Activated CD8-positive, alpha-beta memory T cell treated with anti-CD3 and anti-CD28 coated beads for 36 hours (primary cell): Measurements from ENCODE around the gene IFIH1. TPM values are rescaled to one million over a fixed set of nuclear protein-coding genes. Genes with fewer than 3 reads are reported as not detected.

Source experiments
- CTCF ChIA-PET: fragments of 350-600 bp; sonication (Branson Sonifier 250); formaldehyde crosslinking; loops from one replicate; lab custom pipeline; 2021; ENCODE audit warnings: antibody characterized with exemption; lab: Charles Lee
- POLR2A ChIA-PET: fragments of 350-600 bp; sonication (Branson Sonifier 250); formaldehyde crosslinking; loops from one replicate; lab custom pipeline; 2021; ENCODE audit warnings: antibody characterized with exemption; lab: Charles Lee
- total RNA-seq, 2 experiments: library from RNA; stranded (reverse); gene quantifications; one replicate each; pipeline ENCODE4 v1.2.3, GENCODE V29; 2021

The IFIH1 gene
- total RNA-seq, 2 experiments from 2014 or later, result 15.8 TPM

GRCh38 chr2:162232671-162233070 lies 85.8 kb downstream of the IFIH1 start:
- CTCF ChIA-PET, result no interaction called here
- POLR2A ChIA-PET, result no interaction called here

- POLR2A ChIA-PET, result no interaction called here
These were observed 86.5 kb downstream of the IFIH1 start for GRCh38 chr2:162232027-162232426.

GRCh38 chr2:162230761-162231160 lies 87.7 kb downstream of the IFIH1 start:
- CTCF ChIA-PET, result interaction anchor here (3.3 kb wide), 1 partner anchor 10 kb away, joined by 16 read pairs; no protein-coding TSS in a partner anchor
- POLR2A ChIA-PET, result no interaction called here

More at GRCh38 chr2:162232027-162232426, 86.5 kb downstream of the IFIH1 start:
- CTCF ChIA-PET, result no interaction called here

GRCh38 chr2:162226836-162227235 lies 91.6 kb downstream of the IFIH1 start:
- ChIA-PET CTCF (no interaction called here), POLR2A (no interaction called here)

GRCh38 chr2:162221064-162221463 lies 97.4 kb downstream of the IFIH1 start:
- POLR2A ChIA-PET, result no interaction called here
- CTCF ChIA-PET, result interaction anchor here (0.7 to 3.3 kb wide), 11 partner anchors 9 to 81 kb away, joined by 3 to 34 read pairs (median 3); no protein-coding TSS in a partner anchor

GRCh38 chr2:162220368-162220767 lies 98.1 kb downstream of the IFIH1 start:
- CTCF ChIA-PET, result interaction anchor here (0.7 to 3.3 kb wide), 11 partner anchors 8 to 81 kb away, joined by 3 to 34 read pairs (median 3); no protein-coding TSS in a partner anchor
- POLR2A ChIA-PET, result no interaction called here

- POLR2A ChIA-PET, result no interaction called here
- CTCF ChIA-PET, result interaction anchor here (1.1 to 3.3 kb wide), 3 partner anchors 65 to 82 kb away, joined by 5 to 34 read pairs (median 24); no protein-coding TSS in a partner anchor
These were observed 99.1 kb downstream of the IFIH1 start for GRCh38 chr2:162219426-162219825.

- ChIA-PET CTCF (no interaction called here), POLR2A (no interaction called here)
These were observed 100.9 kb downstream of the IFIH1 start for GRCh38 chr2:162217598-162217997.

Other genes with a start within 250 kb of the IFIH1 start
- 10 to 100 TPM; 24.3 to 25.2 TPM for gene DPP4, start 244.5 kb downstream of the IFIH1 start, total RNA-seq
- not detected for gene GCG, start 166.4 kb downstream of the IFIH1 start, total RNA-seq
- gene FAP, start 75.2 kb downstream of the IFIH1 start, total RNA-seq, result not detected
- gene GCA, start 25.4 kb upstream of the IFIH1 start, total RNA-seq, result 10 to 100 TPM; 15.7 to 16.6 TPM